Measurements from ENCODE around the gene ARRDC3.
A peak's percentile ranks its signal among the peaks of the same experiment; 100 is the strongest.

ARRDC3 gene

DNA sequence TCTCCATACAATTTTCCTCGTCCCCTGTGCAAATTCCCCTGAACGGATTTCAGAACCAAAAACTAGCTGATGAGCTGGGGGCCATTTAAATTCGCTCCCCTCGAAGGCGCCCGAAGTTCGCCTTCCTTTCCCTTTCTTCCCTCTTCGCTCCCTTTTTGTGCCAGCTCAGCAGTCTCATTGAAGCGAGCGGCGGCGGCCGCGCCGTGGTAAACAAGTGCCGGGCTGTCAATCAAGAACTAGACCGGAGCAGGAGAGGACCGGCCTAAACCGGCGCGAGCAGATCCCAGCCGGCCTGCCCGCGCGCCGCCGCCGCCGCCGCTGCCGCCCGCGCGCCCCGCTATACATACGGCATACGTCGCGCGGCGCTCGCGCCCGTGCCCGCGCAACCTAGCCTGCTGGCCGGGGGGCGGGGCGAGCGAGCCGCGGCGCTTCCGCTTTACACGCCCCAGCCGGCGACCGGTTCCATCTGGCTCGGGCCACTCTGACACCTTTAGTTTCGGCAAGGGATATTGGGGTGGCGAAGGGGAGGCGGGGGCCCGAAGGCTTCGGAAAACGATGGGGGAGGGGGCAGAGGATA lies 3.1 kb downstream of the ARRDC3 start:
- Histone ChIP-seq H3K4me1 (ENCODE audit: low read depth, poor library complexity, severe bottlenecking) (peaks cover 47% of the 10 kb centered on the region), H3K4me2 (peak overlapping the region; percentile 80), H3K36me3 (ENCODE audit: insufficient read depth) (peaks cover 29% of the 10 kb centered on the region), H2AFZ (ENCODE audit: low read depth) (no peak overlapping the region), H3K27me3 (ENCODE audit: insufficient read depth, low read depth) (no peaks in the 10 kb centered on the region), H3K79me2 (ENCODE audit: insufficient read depth, low read depth) (peaks cover 80% of the 10 kb centered on the region), H3K9ac (peak overlapping the region; percentile 100), H3K27ac (peak overlapping the region; percentile 99), H3K4me3 (IDR thresholded peaks at IDR 0.05; ENCODE audit: insufficient read depth, low read depth, low read length) (no peak overlapping the region), H4K20me1 (ENCODE audit: insufficient read depth) (0 out of 2 replicates have a peak, but pooled peaks cover 6% of the 10 kb centered on the region)
- TF ChIP-seq, protein P1, sequence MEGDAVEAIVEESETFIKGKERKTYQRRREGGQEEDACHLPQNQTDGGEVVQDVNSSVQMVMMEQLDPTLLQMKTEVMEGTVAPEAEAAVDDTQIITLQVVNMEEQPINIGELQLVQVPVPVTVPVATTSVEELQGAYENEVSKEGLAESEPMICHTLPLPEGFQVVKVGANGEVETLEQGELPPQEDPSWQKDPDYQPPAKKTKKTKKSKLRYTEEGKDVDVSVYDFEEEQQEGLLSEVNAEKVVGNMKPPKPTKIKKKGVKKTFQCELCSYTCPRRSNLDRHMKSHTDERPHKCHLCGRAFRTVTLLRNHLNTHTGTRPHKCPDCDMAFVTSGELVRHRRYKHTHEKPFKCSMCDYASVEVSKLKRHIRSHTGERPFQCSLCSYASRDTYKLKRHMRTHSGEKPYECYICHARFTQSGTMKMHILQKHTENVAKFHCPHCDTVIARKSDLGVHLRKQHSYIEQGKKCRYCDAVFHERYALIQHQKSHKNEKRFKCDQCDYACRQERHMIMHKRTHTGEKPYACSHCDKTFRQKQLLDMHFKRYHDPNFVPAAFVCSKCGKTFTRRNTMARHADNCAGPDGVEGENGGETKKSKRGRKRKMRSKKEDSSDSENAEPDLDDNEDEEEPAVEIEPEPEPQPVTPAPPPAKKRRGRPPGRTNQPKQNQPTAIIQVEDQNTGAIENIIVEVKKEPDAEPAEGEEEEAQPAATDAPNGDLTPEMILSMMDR (conservative IDR thresholded peaks at IDR 0.05; ENCODE audit: low read depth, low read length): no peak

DNA sequence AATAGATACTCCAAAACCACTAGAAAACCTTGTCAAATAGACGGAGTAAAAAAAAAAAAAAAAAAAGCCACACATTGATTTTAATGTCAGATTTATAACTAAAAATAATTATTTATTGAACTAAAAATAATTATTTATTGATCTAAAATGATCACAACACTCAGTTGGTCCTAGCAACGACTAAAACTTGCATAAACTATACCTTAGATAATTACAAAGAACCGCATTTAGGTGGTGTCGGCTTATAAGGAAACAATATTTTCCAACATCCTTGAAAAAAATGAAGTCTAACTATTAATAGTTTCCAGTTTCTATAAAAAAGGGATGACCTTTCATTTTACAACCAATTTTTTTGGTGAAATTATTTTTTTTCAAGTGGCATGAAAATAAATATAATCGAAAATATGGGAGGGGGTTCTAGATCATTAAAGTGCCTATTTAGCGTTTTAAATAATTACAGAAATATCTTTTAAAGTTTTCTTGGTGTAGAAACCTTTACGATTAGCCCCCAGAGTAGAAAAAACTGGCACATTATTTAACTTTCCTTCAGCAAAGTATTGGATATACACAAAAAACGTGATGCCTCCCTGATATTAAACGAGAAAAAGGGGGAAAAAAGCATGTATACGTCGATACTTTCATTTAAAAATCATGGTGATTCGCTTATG lies 3.7 kb downstream of the ARRDC3 start:
- Histone ChIP-seq H3K4me3 (IDR thresholded peaks at IDR 0.05; ENCODE audit: insufficient read depth, low read depth, low read length) (no peak overlapping the region), H3K27me3 (ENCODE audit: insufficient read depth, low read depth) (no peaks in the 10 kb centered on the region), H3K36me3 (ENCODE audit: insufficient read depth) (peaks cover 36% of the 10 kb centered on the region), H2AFZ (ENCODE audit: low read depth) (no peak overlapping the region), H3K4me1 (ENCODE audit: low read depth, poor library complexity, severe bottlenecking) (peaks cover 46% of the 10 kb centered on the region), H3K79me2 (ENCODE audit: insufficient read depth, low read depth) (peaks cover 87% of the 10 kb centered on the region), H3K9ac (peak overlapping the region; percentile 100), H3K4me2 (peak overlapping the region; percentile 80), H4K20me1 (ENCODE audit: insufficient read depth) (peaks cover 6% of the 10 kb centered on the region; the same call in 1 of the 2 replicates), H3K27ac (peak overlapping the region; percentile 99)
- TF ChIP-seq, protein P1 (conservative IDR thresholded peaks at IDR 0.05; ENCODE audit: low read depth, low read length): no peak

DNA sequence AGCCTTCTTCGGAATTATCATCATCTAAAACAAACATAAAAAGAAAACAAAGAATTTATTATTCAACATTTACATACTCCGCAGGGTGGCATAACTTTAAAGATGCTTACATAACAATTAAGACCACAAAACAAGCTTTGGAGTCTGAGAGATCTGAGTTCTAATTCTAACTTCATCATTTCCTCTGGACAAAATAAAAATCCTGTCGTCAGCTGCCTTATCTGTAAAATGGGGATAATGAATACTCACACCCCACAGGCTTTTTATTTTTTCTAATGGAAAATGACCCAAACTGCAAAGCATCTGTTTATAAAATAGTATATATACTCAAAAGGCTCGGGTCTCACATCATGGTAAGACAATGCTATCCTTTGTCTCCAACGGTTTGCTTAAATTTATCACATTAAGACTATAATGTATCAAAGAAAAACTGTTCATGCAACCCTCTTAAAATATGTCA lies 4.3 kb downstream of the ARRDC3 start:
- H3K4me2 ChIP-seq: peak overlapping the region; percentile 80
- H2AFZ ChIP-seq (ENCODE audit: low read depth): no peak overlapping the region
- H3K79me2 ChIP-seq (ENCODE audit: insufficient read depth, low read depth): peaks cover 89% of the 10 kb centered on the region
- H3K27me3 ChIP-seq (ENCODE audit: insufficient read depth, low read depth): no peaks in the 10 kb centered on the region
- H3K36me3 ChIP-seq (ENCODE audit: insufficient read depth): peaks cover 42% of the 10 kb centered on the region
- H4K20me1 ChIP-seq (ENCODE audit: insufficient read depth): peaks cover 6% of the 10 kb centered on the region; the same call in 1 of the 2 replicates
- H3K27ac ChIP-seq: peak overlapping the region; percentile 99
- H3K4me3 ChIP-seq (IDR thresholded peaks at IDR 0.05; ENCODE audit: insufficient read depth, low read depth, low read length): no peak overlapping the region
- peak overlapping the region; percentile 100 for H3K9ac ChIP-seq
- H3K4me1 ChIP-seq (ENCODE audit: low read depth, poor library complexity, severe bottlenecking): peaks cover 47% of the 10 kb centered on the region
- TF ChIP-seq, protein P1 (conservative IDR thresholded peaks at IDR 0.05; ENCODE audit: low read depth, low read length): no peak

DNA sequence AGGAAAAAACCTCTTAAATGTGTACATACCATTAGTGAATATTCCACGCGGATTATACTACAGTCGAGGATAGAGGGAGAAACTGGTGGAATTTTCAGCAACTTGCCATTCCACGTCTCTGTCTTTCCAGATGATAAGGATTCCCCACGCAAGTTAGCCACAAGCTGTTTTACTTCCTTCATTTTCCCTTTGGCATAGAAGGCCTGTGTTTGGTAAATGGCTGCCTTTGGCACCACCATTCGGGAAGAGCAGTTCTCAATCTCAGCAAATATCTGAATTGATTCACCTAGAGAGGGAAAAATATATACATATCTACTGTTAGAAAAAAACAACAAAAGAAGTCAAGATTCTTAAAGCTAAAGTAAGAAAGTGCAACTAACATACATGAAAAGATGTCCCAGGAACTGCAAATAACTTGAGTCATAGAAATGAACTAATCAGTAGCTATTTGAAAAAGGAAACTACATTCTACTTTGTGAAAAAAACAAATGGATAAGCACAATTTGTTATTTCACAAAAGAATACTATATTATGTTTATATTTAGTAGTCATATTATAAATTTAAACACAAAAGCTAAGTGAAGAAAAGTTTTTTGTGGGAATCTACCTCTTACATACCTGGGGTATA lies 8.1 kb downstream of the ARRDC3 start:
- TF ChIP-seq, protein P1 (conservative IDR thresholded peaks at IDR 0.05; ENCODE audit: low read depth, low read length): no peak
- no peak overlapping the region for H3K4me3 ChIP-seq (IDR thresholded peaks at IDR 0.05; ENCODE audit: insufficient read depth, low read depth, low read length)
- no peak overlapping the region for H3K4me2 ChIP-seq
- H3K36me3 ChIP-seq (ENCODE audit: insufficient read depth): peaks cover 76% of the 10 kb centered on the region
- H3K4me1 ChIP-seq (ENCODE audit: low read depth, poor library complexity, severe bottlenecking): peaks cover 61% of the 10 kb centered on the region
- no peaks in the 10 kb centered on the region for H3K27me3 ChIP-seq (ENCODE audit: insufficient read depth, low read depth)
- peaks cover 94% of the 10 kb centered on the region for H3K79me2 ChIP-seq (ENCODE audit: insufficient read depth, low read depth)
- no peak overlapping the region for H2AFZ ChIP-seq (ENCODE audit: low read depth)
- H4K20me1 ChIP-seq (ENCODE audit: insufficient read depth): peaks cover 7% of the 10 kb centered on the region
- no peak overlapping the region for H3K9ac ChIP-seq
- no peak overlapping the region; the same call in 1 of the 2 replicates for H3K27ac ChIP-seq

Data from KMS-11 (cell line).